ENCODE results near the gene SLC50A1. TPM values are rescaled to one million over a fixed set of nuclear protein-coding genes. Genes with fewer than 3 reads are reported as not detected.

Gene SLC50A1
- total and polyA plus RNA-seq, 2 of the 8 experiments (the other 6 are each of a cell fraction or from before 2014, with no cell fraction given), result 36.5 to 90.8 TPM

DNA sequence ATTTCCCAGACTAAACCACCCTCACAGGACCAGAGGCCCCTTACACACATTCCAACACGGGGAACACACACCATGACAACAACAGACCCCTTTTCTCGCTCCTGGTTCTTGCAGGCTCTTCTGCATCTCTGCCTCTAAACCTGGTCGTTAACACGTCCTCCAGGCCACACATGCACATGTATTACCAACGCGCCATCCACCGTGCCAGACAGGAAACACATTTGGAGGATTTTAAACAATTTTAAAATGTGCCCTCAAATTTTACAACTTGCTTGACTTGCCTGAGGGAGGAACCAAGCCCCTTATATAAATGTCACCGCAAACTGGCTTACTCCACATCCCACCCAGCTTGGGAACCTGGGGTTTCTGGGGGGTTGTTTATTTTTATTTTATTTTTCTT is 24.8 kb upstream of the SLC50A1 start:
- DNase-seq (ENCODE audit: low read depth in 1 of 2, low spot score in 2 of 2) (no peak), FAIRE-seq (no peak)
- Histone ChIP-seq H3K79me1 (ENCODE audit: low read depth, low read length) (no peaks in the 10 kb centered on the region), H2BK15ac (ENCODE audit: low read length) (no peak overlapping the region), H2BK120ac (replicated peaks; ENCODE audit: low read depth, low read length) (no peak overlapping the region), H3K4ac (replicated peaks; ENCODE audit: insufficient read length, low read depth, low read length) (no peak overlapping the region), H4K5ac (ENCODE audit: insufficient read length, low read depth, low read length) (no peak overlapping the region), H4K8ac (ENCODE audit: extremely low read depth, insufficient read depth, low read length) (no peak overlapping the region), H4K91ac (replicated peaks; ENCODE audit: insufficient read length, low read length) (no peak overlapping the region), H3K9me3 (ENCODE audit: insufficient read depth in 2 of 2, low read depth in 1 of 2, low read length in 1 of 2) (no peaks in the 10 kb centered on the region), H3K56ac (replicated peaks; ENCODE audit: insufficient read length, low read depth, low read length) (no peak overlapping the region), H3K23ac (ENCODE audit: insufficient read length) (no peak overlapping the region), H3K18ac (ENCODE audit: extremely low read depth, low read length) (no peak overlapping the region), H4K20me1 (replicated peaks in 1 of 2; ENCODE audit: control insufficient read depth in 1 of 2, insufficient read depth in 2 of 2, low read length in 2 of 2) (peaks cover 0 to 4% of the 10 kb centered on the region in 2 experiments), H2BK5ac (ENCODE audit: low read depth, low read length) (no peak overlapping the region), H3K14ac (ENCODE audit: insufficient read length) (no peak overlapping the region), H3K4me1 (replicated peaks in 1 of 4; ENCODE audit: control insufficient read depth in 3 of 4, insufficient read depth in 4 of 4, low read length in 3 of 4) (peaks cover 0 to 3% (median 0%) of the 10 kb centered on the region in 4 experiments; a peak in 2 of 7 replicates), H2BK20ac (ENCODE audit: low read length) (no peak overlapping the region), H3K27ac (ENCODE audit: low read depth, low read length) (no peak overlapping the region), H2AFZ (ENCODE audit: low read length) (no peak overlapping the region), H2BK12ac (ENCODE audit: low read depth, low read length) (no peak overlapping the region), H3K79me2 (ENCODE audit: control insufficient read depth in 1 of 2, insufficient read depth in 2 of 2, low read length in 2 of 2) (no peaks in the 10 kb centered on the region), H3K36me3 (ENCODE audit: control insufficient read depth in 2 of 4, insufficient read depth in 4 of 4, low read length in 3 of 4) (no peaks in the 10 kb centered on the region), H3K27me3 (replicated peaks in 1 of 4; ENCODE audit: control insufficient read depth in 3 of 4, extremely low read depth in 1 of 4, insufficient read depth in 3 of 4, low read length in 3 of 4) (no peaks in the 10 kb centered on the region), H3K4me2 (ENCODE audit: insufficient read depth in 1 of 2, low read depth in 2 of 2, low read length in 2 of 2) (no peak overlapping the region), H2AK5ac (ENCODE audit: low read depth, low read length) (no peak overlapping the region), H3K4me3 (ENCODE audit: extremely low read depth in 1 of 4, insufficient read depth in 2 of 4, low read depth in 3 of 4, low read length in 4 of 4) (no peak overlapping the region), H3K9ac (replicated peaks in 1 of 4; ENCODE audit: extremely low read depth in 1 of 4, low read depth in 3 of 4, low read length in 3 of 4) (no peak overlapping the region), H3K23me2 (ENCODE audit: low read depth, low read length) (no peaks in the 10 kb centered on the region)
- TF ChIP-seq, protein P1, sequence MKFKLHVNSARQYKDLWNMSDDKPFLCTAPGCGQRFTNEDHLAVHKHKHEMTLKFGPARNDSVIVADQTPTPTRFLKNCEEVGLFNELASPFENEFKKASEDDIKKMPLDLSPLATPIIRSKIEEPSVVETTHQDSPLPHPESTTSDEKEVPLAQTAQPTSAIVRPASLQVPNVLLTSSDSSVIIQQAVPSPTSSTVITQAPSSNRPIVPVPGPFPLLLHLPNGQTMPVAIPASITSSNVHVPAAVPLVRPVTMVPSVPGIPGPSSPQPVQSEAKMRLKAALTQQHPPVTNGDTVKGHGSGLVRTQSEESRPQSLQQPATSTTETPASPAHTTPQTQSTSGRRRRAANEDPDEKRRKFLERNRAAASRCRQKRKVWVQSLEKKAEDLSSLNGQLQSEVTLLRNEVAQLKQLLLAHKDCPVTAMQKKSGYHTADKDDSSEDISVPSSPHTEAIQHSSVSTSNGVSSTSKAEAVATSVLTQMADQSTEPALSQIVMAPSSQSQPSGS (IDR thresholded peaks at IDR 0.05; ENCODE audit: low read length), result no peak
- TF ChIP-seq SAP30 (IDR thresholded peaks at IDR 0.05; ENCODE audit: insufficient read depth, insufficient replicate concordance, low read length) (no peak), SIRT6 (IDR thresholded peaks at IDR 0.05; ENCODE audit: low read length) (no peak), FOSL1 (IDR thresholded peaks at IDR 0.05; ENCODE audit: insufficient read depth, low read depth, low read length) (no peak), EGR1 (IDR thresholded peaks at IDR 0.05; ENCODE audit: borderline replicate concordance, low read depth, low read length) (no peak), EP300 (IDR thresholded peaks at IDR 0.05; ENCODE audit: borderline replicate concordance in 1 of 2, low read depth in 2 of 2, low read length in 2 of 2) (no peak), HDAC2 (IDR thresholded peaks at IDR 0.05; ENCODE audit: borderline replicate concordance in 1 of 2, low read depth in 2 of 2, low read length in 2 of 2) (no peak), TEAD4 (IDR thresholded peaks at IDR 0.05; ENCODE audit: low read depth, low read length) (no peak), SUZ12 (IDR thresholded peaks at IDR 0.05; ENCODE audit: low read length) (no peak), TBP (IDR thresholded peaks at IDR 0.05; ENCODE audit: low read depth, low read length) (no peak), CBX5 (IDR thresholded peaks at IDR 0.05; ENCODE audit: low read depth, low read length) (no peak)
- CTCF ChIA-PET (ENCODE audit: partially characterized antibody), result interaction anchor here (0.6 to 1.1 kb wide), 3 partner anchors 16 to 225 kb away, joined by 3 to 4 read pairs (median 4); no protein-coding TSS in a partner anchor
- WGBS, 2 experiments (ENCODE audit: extremely low coverage in 1 of 2, insufficient coverage in 1 of 2, insufficient read length in 1 of 2, insufficient replicate concordance in 2 of 2, low coverage in 1 of 2, low lambda C conversion rate in 2 of 2, missing lambda C conversion rate in 1 of 2), result 89% methylated on average over 8 of the region's 8 CpGs; no CpG with 5 or more reads in 1 of the 2 experiments
- POLR2A ChIA-PET (ENCODE audit: partially characterized antibody), result interaction anchor here (0.6 to 1.6 kb wide), 2 partner anchors 10 to 1102 kb away, joined by 3 to 7 read pairs; partner anchors contain the start of gene PMF1
